Gastroesophageal sphincter (tissue), 3 donors: ENCODE data around the gene TLX3.

Experiments
- EP300 ChIP-seq: sonication (generic); formaldehyde crosslinking; IDR thresholded peaks from one replicate; pipeline ENCODE4 v1.6.1; 2017; ENCODE audit warnings: antibody characterized with exemption, mild to moderate bottlenecking
- POLR2A ChIP-seq, 2 donors: fragments of 450-650 bp; IDR thresholded peaks; one replicate each; pipeline ENCODE4 v1.6.1; 2017; ENCODE audit warnings: antibody characterized with exemption in 2 of 2, mild to moderate bottlenecking in 2 of 2, moderate library complexity in 1 of 2
- TF ChIP-seq, protein P1 (sequence below), 4 experiments: fragments of 200-600 bp in 2 of 4; fragments of 450-650 bp in 2 of 4; sonication (generic) in 1 of 4; IDR thresholded peaks; one replicate each; pipeline ENCODE4 v1.5.1; 2017 to 2019; ENCODE audit warnings: antibody characterized with exemption in 4 of 4, mild to moderate bottlenecking in 2 of 4, moderate library complexity in 2 of 4

GRCh38 chr5:171317230-171317629, 8.2 kb downstream of the TLX3 start:
- TF ChIP-seq, protein P1, sequence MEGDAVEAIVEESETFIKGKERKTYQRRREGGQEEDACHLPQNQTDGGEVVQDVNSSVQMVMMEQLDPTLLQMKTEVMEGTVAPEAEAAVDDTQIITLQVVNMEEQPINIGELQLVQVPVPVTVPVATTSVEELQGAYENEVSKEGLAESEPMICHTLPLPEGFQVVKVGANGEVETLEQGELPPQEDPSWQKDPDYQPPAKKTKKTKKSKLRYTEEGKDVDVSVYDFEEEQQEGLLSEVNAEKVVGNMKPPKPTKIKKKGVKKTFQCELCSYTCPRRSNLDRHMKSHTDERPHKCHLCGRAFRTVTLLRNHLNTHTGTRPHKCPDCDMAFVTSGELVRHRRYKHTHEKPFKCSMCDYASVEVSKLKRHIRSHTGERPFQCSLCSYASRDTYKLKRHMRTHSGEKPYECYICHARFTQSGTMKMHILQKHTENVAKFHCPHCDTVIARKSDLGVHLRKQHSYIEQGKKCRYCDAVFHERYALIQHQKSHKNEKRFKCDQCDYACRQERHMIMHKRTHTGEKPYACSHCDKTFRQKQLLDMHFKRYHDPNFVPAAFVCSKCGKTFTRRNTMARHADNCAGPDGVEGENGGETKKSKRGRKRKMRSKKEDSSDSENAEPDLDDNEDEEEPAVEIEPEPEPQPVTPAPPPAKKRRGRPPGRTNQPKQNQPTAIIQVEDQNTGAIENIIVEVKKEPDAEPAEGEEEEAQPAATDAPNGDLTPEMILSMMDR (IDR thresholded peaks at IDR 0.05) = no peak
- no peak for TF ChIP-seq POLR2A (IDR thresholded peaks at IDR 0.05)
- TF ChIP-seq EP300 = no peak
